Natural killer cell (primary cell): Measurements from ENCODE around the gene ZNF488. TPM values are rescaled to one million over a fixed set of nuclear protein-coding genes. Genes with fewer than 3 reads are reported as not detected.

Experiments
- ATAC-seq, 3 donors: fragments of 150-1000 bp in 2 of 3; fragments of 200-7000 bp in 1 of 3; cut with Tn5 transposase; 1 replicate in 1 of 3; 2 replicates in 2 of 3; pipeline ENCODE4 v1.10.0; 2021; ENCODE audit warnings: mild to moderate bottlenecking in 2 of 3, moderate library complexity in 2 of 3
- DNase-seq, 2 donors: peaks; one replicate each; pipeline versions ENCODE4 v3.0.0 to v3.0.0-alpha.2; 2013 to 2021; ENCODE audit warnings: mixed read lengths in 1 of 2
- H3K27ac ChIP-seq: one replicate; pipeline ENCODE4 v1.5.1; 2013; ENCODE audit warnings: mild to moderate bottlenecking, low read length
- H3K27me3 ChIP-seq: one replicate; pipeline ENCODE4 v1.6.1; 2013; ENCODE audit warnings: low read length; ENCODE audit not compliant: control insufficient read depth, insufficient read depth
- H3K36me3 ChIP-seq: one replicate; pipeline ENCODE4 v1.6.1; 2013; ENCODE audit warnings: low read length; ENCODE audit not compliant: control insufficient read depth, insufficient read depth
- H3K4me1 ChIP-seq: one replicate; pipeline ENCODE4 v1.6.1; 2013; ENCODE audit warnings: low read length; ENCODE audit not compliant: control insufficient read depth, insufficient read depth
- H3K4me3 ChIP-seq: one replicate; pipeline ENCODE4 v1.5.1; 2013; ENCODE audit warnings: low read length
- H3K9me3 ChIP-seq: one replicate; pipeline ENCODE4 v1.6.1; 2013; ENCODE audit warnings: low read length; ENCODE audit not compliant: control insufficient read depth, insufficient read depth
- H3K27ac Mint-ChIP-seq, 2 donors: one replicate each; pipeline ENCODE4 v1.8.0; 2022; ENCODE audit warnings: mild to moderate bottlenecking in 2 of 2, mixed read lengths in 2 of 2, moderate library complexity in 1 of 2
- H3K27me3 Mint-ChIP-seq, 2 donors: one replicate each; pipeline ENCODE4 v1.8.0; 2022; ENCODE audit warnings: low read depth in 2 of 2, mixed read lengths in 2 of 2
- H3K36me3 Mint-ChIP-seq: one replicate; pipeline ENCODE4 v1.8.0; 2022; ENCODE audit warnings: mixed read lengths
- H3K4me1 Mint-ChIP-seq, 2 donors: one replicate each; pipeline ENCODE4 v1.8.0; 2022; ENCODE audit warnings: mixed read lengths in 2 of 2
- H3K4me3 Mint-ChIP-seq: one replicate; pipeline ENCODE4 v1.8.0; 2022; ENCODE audit warnings: mild to moderate bottlenecking, moderate library complexity, mixed read lengths
- H3K9me3 Mint-ChIP-seq, 2 donors: one replicate each; pipeline ENCODE4 v1.8.0; 2022; ENCODE audit warnings: mixed read lengths in 2 of 2
- WGBS: methylation state at CpG from one replicate; pipeline ENCODE4 v1.1.7; 2013; ENCODE audit warnings: missing lambda C conversion rate; ENCODE audit not compliant: insufficient coverage; 5-methylcytosine and 5-hydroxymethylcytosine counted together
- intact Hi-C: fragments of 100-400 bp; cut with micrococcal nuclease; formaldehyde crosslinking; loops from one replicate; pipeline ENCODE4 v1.14.2; 2022
- total RNA-seq, 4 donors: library from RNA; stranded (reverse); fragments of 120-200 nt in 1 of 4; gene quantifications; one replicate each; pipeline versions ENCODE4 v1.2.3 to v1.2.4, GENCODE V29; 2013 to 2022
- TF ChIP-seq, protein P1 (sequence below): fragments of 200-600 bp; IDR thresholded peaks from one replicate; pipeline ENCODE4 v1.8.0; 2022; ENCODE audit warnings: antibody characterized with exemption

ZNF488 gene
- total RNA-seq, 3 donors from 2014 or later (not counting 1 experiment from before 2014, with no cell fraction given) = not detected

DNA sequence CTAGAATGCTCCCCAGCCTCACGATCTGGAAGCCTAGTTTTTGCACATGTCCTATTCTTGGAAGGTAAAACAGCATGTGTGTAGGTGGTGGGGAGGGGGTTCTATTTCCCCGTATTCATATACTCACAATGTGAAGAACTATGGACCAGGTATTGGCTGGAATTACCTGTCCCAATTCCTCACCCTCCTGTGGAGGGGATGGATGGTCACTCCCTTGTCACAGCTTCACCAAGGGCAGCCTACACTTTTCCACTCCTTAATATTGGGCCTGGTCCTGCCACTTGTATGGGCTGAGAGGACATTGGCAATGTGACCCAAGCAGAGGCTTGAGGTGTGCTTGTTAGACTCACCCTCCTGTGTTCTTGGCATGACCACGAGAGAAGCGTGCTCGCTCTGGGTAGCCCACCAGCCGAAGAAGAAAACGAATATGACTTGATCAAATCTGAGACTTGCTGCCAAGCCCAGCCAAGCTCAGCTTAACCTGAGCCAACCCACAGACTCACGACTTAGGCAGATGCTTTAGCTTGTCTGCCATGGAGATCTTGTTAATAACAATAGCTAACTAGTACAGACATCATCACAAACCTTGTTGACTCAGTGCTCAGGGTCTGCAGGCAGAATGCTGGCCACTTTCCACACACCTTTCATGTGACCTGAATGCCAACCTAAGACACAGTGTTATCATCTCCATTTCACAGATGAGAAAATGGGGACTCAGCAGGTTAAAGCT is 17.2 kb downstream of the ZNF488 start:
- Mint-ChIP-seq H3K27ac (no peak overlapping the region), H3K27me3 (peaks cover 0 to 7% of the 10 kb centered on the region in 2 donors), H3K36me3 (no peaks in the 10 kb centered on the region), H3K4me1 (no peaks in the 10 kb centered on the region), H3K9me3 (no peaks in the 10 kb centered on the region), H3K4me3 (no peak overlapping the region)
- H3K27ac ChIP-seq = no peak overlapping the region
- no peak for DNase-seq
- intact Hi-C loops = no loop called here
- TF ChIP-seq, protein P1, sequence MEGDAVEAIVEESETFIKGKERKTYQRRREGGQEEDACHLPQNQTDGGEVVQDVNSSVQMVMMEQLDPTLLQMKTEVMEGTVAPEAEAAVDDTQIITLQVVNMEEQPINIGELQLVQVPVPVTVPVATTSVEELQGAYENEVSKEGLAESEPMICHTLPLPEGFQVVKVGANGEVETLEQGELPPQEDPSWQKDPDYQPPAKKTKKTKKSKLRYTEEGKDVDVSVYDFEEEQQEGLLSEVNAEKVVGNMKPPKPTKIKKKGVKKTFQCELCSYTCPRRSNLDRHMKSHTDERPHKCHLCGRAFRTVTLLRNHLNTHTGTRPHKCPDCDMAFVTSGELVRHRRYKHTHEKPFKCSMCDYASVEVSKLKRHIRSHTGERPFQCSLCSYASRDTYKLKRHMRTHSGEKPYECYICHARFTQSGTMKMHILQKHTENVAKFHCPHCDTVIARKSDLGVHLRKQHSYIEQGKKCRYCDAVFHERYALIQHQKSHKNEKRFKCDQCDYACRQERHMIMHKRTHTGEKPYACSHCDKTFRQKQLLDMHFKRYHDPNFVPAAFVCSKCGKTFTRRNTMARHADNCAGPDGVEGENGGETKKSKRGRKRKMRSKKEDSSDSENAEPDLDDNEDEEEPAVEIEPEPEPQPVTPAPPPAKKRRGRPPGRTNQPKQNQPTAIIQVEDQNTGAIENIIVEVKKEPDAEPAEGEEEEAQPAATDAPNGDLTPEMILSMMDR = no peak
- 83% methylated on average over 7 of the region's 8 CpGs for WGBS
- ATAC-seq = no peak
- no peak overlapping the region for H3K4me3 ChIP-seq
- H3K27me3 ChIP-seq = no peaks in the 10 kb centered on the region
- H3K36me3 ChIP-seq = no peaks in the 10 kb centered on the region
- H3K9me3 ChIP-seq = no peaks in the 10 kb centered on the region
- no peaks in the 10 kb centered on the region for H3K4me1 ChIP-seq

DNA sequence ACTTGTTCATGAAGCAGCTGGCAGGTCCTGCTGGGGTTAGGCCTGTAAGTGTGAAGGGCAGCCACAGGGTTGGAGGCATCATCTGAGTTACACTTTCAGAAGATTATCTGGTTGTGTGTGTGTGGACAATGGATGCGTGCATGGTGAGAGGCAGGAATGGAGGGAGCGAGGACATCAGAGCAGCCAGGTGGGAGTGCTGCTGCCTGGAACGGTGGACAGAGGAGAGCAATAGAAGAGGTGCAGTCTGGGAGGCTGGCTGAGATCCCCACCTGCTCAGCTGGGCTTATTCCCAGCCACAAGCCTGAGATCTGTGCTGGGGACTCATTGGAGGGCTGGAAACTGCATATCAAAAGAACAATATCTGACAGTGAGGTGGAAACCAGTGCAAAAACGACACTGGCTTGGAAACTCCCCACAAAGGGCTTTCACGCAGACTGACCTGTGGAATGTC is 17.9 kb downstream of the ZNF488 start:
- Mint-ChIP-seq H3K4me1 (no peaks in the 10 kb centered on the region), H3K27me3 (peaks cover 0 to 7% of the 10 kb centered on the region in 2 donors), H3K9me3 (no peaks in the 10 kb centered on the region), H3K4me3 (no peak overlapping the region), H3K36me3 (no peaks in the 10 kb centered on the region), H3K27ac (no peak overlapping the region)
- no peak overlapping the region for H3K4me3 ChIP-seq
- 79% methylated on average over 5 of the region's 5 CpGs for WGBS
- no peaks in the 10 kb centered on the region for H3K27me3 ChIP-seq
- no peaks in the 10 kb centered on the region for H3K9me3 ChIP-seq
- H3K27ac ChIP-seq = no peak overlapping the region
- DNase-seq = no peak
- intact Hi-C loops = no loop called here
- ATAC-seq = no peak
- H3K4me1 ChIP-seq = no peaks in the 10 kb centered on the region
- no peaks in the 10 kb centered on the region for H3K36me3 ChIP-seq
- TF ChIP-seq, protein P1 = no peak

DNA sequence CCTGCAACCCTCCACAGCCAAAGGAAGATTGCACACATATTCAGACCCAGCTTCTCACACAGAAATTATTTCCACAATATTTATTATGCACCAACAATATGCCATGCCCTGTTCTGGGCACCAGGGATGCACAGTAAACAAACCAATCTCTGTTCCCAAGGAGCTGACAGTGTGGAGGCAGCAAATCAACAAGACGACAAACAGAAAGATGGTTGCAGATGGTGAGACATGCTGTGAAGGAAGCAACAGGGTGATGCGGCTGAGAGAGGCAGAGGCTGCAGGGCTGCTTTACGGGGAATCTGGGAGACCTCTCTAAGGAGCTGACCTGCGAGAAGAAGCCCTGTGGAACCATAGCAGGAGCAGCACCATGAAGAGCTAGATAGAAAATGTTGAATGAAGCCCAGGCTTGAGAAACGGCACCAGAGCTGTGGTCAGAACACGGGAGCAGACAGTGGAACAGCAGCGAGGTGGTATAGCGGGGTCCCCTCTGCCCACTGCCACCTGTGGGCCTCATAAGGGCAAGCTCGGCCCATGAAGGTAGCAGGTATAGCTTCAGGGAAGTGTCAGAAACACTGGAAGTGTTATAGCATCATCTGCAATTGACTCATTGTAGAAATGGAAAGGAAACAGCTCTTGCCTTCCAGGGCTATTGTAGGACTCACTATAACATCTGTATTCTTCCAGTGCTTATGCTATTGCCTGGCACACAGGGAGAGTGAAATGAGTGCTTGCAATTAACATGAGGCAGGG is 18.5 kb downstream of the ZNF488 start:
- H3K4me3 Mint-ChIP-seq = no peak overlapping the region
- 93% methylated on average over 9 of the region's 9 CpGs for WGBS
- no peaks in the 10 kb centered on the region for H3K9me3 Mint-ChIP-seq
- H3K36me3 Mint-ChIP-seq = no peaks in the 10 kb centered on the region
- DNase-seq (no peak), ATAC-seq (no peak)
- TF ChIP-seq, protein P1 = no peak
- intact Hi-C loops = no loop called here
- Histone ChIP-seq H3K27me3 (no peaks in the 10 kb centered on the region), H3K27ac (no peak overlapping the region), H3K4me3 (no peak overlapping the region), H3K36me3 (no peaks in the 10 kb centered on the region), H3K9me3 (no peaks in the 10 kb centered on the region), H3K4me1 (no peaks in the 10 kb centered on the region)
- no peak overlapping the region for H3K27ac Mint-ChIP-seq
- peaks cover 0 to 7% of the 10 kb centered on the region in 2 donors for H3K27me3 Mint-ChIP-seq
- H3K4me1 Mint-ChIP-seq = no peaks in the 10 kb centered on the region
